GM19467 (cell line): ENCODE measurements around the gene PTCRA.
"Not testable (repeated sequence)": the region's sequence is repeated elsewhere in the genome, so short reads cannot be mapped to it uniquely, and the experiment has no call there.

Experiments used
- ATAC-seq: cut with Tn5 transposase; IDR thresholded peaks from one replicate; pipeline ENCODE4 v1.9.1; 2021; ENCODE audit warnings: mild to moderate bottlenecking, moderate library complexity; ENCODE audit not compliant: unreplicated experiment

The PTCRA gene, protein sequence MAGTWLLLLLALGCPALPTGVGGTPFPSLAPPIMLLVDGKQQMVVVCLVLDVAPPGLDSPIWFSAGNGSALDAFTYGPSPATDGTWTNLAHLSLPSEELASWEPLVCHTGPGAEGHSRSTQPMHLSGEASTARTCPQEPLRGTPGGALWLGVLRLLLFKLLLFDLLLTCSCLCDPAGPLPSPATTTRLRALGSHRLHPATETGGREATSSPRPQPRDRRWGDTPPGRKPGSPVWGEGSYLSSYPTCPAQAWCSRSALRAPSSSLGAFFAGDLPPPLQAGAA

DNA sequence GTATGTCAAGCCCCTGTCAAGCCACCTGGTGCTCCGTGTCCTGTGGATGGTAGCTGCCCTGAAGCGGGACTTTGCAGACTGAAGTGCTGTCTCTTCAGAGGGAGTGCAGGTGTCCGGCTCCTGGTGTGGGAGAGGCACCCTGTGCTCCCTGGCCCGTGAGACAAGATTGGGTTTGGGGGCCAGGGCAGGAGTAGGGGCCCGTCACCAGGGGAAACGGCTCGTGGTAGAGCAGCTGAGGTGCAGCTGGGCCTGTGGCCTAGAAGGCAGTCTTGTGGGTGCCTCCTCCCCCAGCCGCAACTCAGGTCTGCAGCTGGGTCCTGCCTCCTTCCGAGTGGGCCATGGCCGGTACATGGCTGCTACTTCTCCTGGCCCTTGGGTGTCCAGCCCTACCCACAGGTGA lies at the start of gene PTCRA:
Gene PTCRA, plus strand, starts transcription at position 322 of the 400 bp plus-strand sequence. Its CDS starts 17 bp downstream, at position 339.
- no peak for ATAC-seq

DNA sequence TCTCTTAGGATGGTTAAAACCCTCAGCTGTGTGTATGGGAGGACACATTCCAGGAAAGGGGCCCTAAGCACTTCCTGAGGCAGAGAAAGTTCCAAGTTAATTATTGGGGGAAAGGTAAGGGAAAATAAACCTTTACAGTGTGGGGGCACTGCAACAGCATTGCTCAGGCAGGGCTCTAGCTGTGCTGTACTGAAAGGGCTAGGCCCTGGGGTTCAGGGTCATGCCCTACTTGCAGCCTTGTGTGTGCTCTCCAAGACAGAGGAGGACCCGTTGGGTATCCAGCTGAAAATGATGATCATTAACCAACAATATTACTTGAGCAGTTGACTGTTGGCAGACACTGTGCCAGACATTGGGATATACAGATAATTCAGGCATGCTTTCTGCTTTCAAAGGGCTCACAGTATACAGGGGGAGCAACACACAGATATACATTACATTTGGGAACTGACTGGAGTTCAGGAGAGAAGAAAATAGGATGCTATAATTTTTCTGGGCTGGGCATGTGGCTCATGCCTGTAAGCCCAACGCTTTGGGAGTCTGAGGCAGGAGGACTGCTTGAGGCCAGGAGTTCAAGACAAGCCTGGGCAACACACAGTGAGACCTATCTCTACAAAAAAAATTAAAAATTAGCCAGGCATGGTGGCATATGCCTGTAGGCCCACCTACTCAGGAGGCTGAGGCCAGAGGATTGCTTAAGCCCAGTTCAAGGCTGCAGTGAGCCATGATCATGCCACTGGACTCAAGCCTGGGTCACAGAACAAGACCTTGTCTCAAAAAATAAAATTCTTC lies 45.5 kb upstream of the PTCRA start:
- no peak for ATAC-seq

DNA sequence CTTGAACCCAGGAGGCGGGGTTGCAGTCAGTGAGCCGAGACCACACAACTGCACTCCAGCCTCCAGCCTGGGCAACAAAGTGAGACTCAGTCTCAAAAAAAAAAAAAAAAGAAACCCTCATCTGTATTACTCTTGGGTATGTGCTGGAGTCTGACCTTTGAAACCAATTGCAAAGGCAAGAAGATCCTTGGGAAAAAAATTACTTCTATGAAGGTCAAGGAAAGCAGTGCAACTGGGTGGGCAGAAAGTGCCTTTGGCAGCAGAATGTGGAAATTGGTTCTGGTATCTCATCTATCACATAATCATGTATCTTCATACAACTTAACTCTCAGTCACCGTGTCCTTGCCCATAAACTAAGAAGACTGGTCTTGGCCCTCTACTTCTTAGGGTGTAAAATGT lies 44.1 kb upstream of the PTCRA start:
- ATAC-seq = no peak

DNA sequence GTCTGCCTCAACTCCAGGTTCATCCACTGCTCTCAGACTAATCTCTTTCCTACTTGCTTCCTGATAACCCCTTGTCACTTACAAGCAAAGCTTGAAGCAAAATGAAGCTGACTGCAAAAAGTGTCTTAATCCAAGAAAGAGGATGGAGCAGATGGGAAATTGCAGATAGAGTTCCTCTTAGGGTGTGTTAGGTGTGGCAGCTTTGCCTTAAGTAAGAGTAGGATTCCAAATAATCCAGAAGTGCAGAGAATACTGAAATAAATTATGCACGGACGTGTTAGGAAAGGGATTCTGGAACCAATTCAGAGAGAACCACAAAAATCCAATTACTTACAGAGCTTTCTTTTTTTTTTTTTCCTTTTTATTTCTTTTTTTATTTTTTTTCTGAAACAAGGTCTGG lies 42.5 kb upstream of the PTCRA start:
- no peak for ATAC-seq

DNA sequence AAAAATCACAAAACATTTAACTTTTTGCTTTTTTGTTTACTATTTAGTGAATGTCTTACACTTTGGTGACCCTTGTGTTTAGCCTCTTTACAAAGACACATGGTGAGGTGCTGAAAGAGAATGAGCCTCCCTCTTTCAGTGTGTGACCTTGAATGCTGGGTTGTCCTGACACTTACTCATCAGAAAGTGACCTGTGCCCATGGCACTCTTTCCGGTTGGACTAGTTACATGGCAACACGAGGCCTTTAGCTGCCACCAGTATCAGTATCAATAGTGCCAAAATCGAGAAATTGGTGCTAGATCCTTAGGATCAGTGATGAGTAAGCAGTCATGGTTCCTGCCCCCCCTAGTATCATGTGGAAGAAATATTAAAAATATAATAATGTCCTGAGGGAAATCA lies 38.2 kb upstream of the PTCRA start:
- ATAC-seq = no peak

DNA sequence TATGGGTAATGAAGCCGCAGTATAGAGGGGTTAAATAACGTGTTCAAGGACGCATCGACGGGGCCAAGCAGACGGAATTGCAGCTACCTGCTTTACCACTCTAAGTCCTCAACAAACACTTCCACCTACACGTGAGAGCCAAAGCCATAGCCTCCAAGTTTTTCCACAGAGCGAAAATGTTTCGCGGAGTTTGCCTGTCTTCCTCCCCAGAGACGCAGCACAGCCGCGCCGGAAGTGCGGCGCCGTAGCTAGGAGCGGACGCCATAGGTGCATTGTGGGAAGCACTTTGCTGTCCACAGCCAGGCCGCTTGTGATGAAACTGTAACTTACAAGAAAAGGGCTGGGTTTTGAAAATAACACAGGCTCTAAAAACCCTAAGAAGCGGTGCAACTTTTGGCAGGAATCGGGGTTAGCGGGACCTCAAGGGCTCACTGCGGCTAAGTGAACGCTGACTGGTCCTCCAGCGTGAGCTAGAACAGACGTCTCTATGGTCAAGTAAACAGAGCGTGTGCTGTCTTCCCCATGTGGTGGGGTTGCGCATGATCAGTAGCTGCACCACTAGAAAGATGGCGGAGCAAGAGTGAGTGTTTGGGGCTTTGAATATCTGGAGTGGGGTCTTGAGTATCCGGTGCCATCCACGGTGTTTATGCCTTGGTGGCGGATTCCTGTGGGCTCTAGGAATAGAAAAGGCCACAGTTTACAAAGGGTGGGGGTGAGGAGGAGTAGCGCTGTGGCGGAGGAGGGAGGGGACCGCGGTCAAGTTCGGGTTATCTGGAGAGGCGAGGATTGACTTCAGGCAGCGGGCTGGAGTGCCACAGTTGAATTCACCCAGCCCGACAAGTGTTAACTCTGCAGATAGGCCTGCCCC lies 36.2 kb upstream of the PTCRA start, which contains the start of gene RPL7L1:
Gene RPL7L1, plus strand, starts transcription at position 245 of the 868 bp plus-strand sequence. Its CDS starts 295 bp downstream, at position 540.
- ATAC-seq = peak; percentile 85

DNA sequence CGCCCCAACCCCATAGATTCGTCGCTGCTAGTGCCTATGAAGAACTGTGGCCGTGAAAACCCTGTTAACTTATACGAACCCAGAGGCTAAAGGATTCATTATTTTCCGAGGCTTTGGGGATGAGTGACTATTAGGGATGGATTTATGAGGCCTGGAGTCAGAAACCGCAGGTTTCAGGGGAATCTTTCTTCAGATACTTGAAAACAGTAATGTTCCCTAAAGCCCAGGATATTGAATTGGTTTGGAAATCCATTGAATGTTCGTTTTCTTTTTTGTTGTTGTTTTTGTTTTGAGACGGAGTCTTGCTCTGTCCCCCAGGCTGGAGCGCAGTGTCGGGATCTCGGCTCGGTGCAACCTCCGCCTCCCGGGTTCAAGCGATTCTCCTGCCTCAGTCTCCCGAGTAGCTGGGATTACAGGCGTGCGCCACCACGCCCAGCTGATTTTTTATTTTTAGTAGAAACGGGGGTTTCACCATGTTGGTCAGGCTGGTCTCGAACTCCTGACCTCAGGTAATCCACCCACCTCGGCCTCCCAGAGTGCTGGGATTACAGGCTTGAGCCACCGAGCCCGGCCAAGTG lies 35.5 kb upstream of the PTCRA start:
- not testable (repeated sequence) for ATAC-seq

DNA sequence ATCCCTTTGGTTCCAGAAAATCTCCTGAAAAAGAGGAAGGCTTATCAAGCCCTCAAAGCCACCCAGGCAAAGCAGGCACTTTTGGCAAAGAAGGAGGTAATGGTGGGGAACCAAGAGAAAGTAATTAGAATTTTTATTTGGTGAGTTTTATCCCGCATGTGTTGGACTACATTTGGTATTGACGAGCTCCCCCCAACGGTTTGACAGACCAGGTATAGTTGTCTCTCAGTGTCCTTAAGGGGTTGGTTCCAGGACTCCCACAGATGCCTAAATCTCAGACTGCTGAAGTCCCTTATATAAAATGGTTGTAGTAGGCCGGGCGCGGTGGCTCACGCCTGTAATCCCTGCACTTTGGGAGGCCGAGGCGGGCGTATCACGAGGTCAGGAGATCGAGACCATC lies 35.0 kb upstream of the PTCRA start:
- ATAC-seq = not testable (repeated sequence)

DNA sequence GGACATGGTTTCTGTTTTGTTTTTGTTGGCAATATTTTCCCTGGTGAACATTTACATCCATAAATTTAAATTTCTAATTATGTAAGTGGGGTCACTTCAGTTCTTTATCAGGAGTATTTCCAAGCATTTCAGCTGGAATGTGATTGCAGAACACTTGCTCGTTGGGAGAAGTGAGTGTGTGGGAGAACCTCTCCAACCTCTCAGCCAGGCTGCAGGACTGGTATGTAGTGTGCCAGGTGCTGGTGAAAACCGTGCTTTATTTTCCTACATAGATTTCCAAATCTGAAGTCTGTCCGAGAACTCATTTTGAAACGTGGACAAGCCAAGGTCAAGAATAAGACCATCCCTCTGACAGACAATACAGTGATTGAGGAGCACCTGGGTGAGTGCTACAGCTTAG lies 30.2 kb upstream of the PTCRA start:
- ATAC-seq = no peak

DNA sequence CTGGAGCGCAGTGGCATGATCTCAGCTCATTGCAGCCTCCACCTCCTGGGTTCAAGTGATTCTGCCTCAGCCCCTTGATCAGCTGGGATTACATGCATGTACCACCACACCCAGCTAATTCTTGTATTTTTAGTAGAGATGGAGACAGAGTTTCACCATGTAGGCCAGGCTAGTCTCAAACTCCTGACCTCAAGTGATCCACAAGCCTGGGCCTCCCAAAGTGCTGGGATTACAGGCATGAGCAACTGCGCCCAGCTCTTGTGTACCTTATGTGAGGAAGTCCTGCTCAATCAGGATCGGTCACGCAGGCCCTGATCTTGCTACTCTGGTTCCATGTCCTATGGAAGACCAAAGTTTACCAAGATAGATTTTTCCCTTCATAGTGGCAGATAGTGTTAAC lies 27.7 kb upstream of the PTCRA start:
- not testable (repeated sequence) for ATAC-seq

DNA sequence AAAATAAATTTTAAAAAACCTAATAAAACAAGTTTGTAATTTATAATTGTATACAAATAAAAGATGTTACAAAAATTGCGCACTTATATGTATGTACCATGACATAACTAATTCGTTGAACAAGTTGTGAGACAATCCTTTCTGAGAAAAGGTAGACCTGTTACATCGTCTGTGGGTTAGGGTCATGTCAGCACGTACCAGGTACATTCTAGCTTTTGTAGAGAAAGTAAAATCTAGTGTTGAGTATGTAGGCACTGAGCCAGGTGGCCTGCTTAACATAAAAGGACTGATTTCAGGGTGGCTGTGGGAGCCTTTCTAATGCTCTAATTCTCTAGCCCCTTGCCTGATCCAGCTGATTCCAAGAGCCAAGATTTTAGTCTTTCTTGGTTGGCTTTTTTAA lies 26.0 kb upstream of the PTCRA start:
- no peak for ATAC-seq

DNA sequence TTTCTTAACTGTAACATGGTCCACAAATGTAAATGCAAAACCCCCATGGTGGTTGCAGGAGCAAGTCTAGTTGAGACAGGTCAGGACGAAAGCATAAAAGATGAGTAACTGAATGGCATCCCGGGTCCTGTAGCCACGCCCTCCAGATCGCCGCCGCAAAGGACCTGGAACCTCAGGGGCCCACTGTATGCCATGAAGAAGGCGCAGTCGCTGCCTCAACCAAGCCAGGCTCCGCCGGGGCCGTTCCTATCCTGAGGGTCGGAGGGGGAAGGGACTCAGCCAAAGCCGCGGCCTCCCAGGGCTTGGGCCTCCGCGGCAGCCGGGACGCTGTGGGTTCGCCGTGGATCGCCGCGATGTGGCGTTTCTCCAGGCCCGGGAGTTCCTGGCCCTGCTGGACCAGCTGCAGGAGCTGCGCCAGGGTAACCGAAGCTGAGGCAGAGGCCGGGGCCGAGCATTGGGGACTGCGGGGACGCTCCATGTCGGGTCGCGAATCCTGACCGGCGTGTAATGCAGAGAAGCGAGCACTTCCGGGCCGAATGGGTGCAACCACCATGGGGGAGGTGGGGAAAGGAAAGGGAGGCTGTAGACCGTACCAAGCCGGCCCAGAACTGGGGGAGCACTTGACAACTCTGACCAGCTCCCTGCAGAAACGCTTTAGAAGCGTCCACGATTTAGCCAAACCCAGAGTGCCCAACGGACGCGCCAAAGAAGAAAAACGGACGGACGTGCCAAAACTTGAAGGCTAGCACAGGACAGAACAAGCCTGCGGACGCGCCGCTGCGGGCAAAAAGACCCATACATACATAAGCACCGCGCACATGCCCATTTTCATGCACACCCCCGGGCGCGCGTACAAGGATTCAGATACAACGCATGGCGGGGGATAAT lies 25.3 kb upstream of the PTCRA start:
- ATAC-seq = peak; percentile 79

DNA sequence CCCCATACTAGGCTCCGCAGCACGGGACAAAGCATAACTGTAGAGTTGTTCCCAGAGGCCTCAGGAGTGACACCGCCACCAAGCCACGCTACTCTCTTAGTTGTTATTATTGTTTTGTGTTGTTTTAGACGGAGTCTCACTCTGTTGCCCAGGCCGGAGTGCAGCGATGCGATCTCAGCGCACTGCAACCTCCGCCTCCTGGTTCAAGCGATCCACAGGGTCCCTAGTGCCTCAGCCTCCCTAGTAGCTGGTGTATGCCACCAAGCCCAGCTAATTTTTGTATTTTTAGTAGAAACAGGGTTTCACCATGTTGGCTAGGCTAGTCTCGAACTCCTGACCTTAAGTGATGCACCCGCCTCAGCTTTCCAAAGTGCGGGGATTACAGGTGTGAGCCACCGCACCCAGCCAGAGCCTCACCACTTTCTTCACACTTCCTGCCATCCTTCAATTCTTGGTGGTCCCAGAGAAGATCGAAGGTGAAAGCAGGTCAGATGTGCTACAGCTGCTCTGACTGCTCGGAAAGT lies 24.6 kb upstream of the PTCRA start:
- no peak for ATAC-seq

DNA sequence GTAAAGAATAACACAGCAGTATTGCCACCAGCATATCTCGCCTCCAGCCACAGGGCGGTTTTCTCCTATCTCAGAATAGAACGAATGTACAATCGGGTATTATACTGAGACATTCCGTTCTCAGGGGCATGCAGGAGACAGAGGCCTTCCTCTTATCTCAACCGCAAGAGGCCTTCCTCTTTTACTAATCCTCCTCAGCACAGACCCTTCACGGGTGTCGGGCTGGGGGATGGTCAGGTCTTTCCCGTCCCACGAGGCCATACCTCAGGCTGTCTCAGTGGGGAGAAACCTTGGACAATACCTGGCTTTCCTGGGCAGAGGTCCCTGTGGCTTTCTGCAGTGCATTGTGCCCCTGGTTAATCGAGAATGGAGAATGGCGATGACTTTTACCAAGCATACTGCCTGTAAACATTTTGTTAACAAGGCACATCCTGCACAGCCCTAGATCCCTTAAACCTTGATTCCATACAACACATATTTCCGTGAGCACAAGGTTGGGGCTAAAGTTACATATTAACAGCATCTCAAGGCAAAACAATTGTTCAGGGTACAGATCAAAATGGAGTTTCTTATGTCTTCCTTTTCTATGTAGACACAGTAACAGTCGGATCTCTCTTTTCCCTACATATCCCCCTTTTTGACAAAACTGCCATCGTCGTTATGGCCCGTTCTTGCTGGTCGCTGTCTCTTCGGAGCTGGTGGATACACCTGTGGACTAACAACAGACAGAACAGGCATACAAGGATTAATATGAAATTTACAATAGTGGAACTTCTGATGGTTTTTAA lies 21.6 kb upstream of the PTCRA start:
- ATAC-seq = not testable (repeated sequence)

DNA sequence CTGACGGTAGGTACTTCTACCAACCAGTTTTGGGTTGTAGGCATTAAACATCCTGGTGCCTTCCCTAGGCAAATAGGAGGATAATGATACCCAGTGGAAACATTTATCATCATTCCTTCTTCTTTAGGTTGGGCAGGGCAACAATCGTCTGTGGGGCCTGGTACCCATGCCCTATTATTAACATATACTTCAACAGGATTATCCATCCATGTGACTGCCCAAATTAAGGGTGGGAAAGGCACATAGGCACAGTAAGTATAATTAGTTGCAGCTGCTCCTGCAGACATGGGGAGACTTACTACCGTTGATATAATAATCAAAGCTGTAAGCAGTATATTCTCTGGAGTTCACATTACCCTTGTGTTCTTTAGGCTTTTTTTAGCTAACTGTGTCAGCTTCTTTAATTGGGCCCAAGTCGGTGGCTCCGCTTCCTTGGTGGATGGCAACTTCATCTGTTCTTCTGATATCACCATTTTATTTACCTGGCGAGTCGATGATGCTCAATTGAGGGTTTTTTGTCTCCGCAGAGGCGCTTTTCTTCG lies 19.6 kb upstream of the PTCRA start:
- ATAC-seq = no peak

DNA sequence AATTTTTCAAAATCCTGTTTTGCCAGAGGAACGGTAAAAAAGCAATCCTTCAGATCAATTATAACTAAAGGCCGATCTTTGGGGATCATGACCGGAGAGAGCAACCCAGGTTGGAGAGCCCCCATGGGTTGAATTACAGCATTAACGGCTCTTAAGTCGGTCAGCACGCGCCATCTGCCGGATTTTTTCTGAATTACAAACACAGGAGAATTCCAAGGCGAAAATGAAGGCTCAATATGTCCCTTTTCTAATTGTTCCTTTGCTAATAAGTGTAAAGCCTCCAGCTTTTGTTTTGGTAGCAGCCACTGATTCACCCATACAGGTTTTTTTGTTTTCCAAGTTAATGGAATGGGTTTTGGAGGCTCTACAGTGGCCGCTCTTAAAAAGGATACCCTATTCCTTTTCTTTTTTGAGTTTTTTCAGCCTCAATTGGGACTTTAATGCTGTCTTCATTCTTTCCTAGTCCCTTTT lies 16.9 kb upstream of the PTCRA start:
- no peak for ATAC-seq

DNA sequence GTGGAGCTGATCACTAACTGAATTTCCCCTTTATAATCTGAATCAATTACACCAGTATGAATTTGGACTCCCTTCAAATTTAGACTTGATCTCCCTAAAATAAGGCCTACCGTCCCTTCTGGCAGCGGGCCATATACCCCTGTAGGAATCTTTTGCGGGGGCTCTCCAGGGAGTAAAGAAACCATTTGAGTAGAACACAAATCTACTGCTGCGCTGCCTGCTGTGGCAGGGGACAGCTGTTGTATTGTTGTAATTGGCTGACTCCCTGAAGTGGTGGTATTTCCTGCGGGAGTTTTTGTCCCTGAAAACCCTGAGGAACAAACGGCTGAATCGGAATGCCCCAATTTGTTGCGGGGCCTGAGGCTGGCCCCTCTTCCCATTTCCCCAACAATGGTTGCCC lies 16.0 kb upstream of the PTCRA start:
- no peak for ATAC-seq

DNA sequence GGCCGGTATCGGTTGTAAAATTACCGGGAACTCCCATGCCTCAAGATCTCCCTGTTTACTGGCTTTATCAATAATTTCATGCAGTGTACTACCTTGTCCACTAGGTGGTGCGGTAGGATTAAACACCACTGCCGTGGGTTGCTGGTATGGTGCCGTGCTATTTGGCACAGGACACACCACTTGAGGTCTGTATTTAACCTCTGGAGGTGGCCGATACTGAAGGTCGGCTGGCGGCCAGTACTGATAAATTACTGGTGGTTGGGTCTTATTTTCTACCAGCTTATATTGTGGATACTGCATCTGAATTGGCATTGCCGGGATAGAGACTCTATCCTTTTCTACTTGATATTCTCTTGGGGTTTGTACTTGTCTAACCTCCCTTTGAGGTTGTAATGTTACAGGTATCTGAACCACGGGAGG lies 14.3 kb upstream of the PTCRA start:
- peak; percentile 67 for ATAC-seq
